Keratinocyte (primary cell): ENCODE measurements around the gene GPR153. TPM values are rescaled to one million over a fixed set of nuclear protein-coding genes. Genes with fewer than 3 reads are reported as not detected.

ENCODE experiments used
- DNase-seq: peaks from one replicate; pipeline ENCODE4 v3.0.0-alpha.2; 2011; ENCODE audit warnings: low read depth, missing footprints, low spot score
- FAIRE-seq: peaks from 2 replicates; lab custom pipeline; 2011; peaks lifted over from hg19 to GRCh38; lab: Jason Lieb, UNC
- H2AFZ ChIP-seq: 2 replicates; pipeline ENCODE4 v1.6.0; 2012; ENCODE audit warnings: low read length, control low read depth, inconsistent platforms; ENCODE audit not compliant: control insufficient read depth
- H3K27ac ChIP-seq: 2 replicates; pipeline ENCODE4 v1.5.1; 2011; ENCODE audit warnings: low read length; ENCODE audit not compliant: control insufficient read depth, insufficient read depth
- H3K27me3 ChIP-seq: 3 replicates; pipeline ENCODE4 v1.6.0; 2011; ENCODE audit warnings: low read length; ENCODE audit not compliant: control insufficient read depth, insufficient read depth; ENCODE audit errors: extremely low read depth
- H3K36me3 ChIP-seq, 2 experiments: 2 replicates in 1 of 2; 3 replicates in 1 of 2; pipeline ENCODE4 v1.5.1; 2011; ENCODE audit warnings: low read length in 2 of 2, mild to moderate bottlenecking in 1 of 2; ENCODE audit not compliant: control insufficient read depth in 2 of 2, insufficient read depth in 2 of 2; ENCODE audit errors: extremely low read depth in 1 of 2
- H3K4me1 ChIP-seq: 3 replicates; pipeline ENCODE4 v1.5.1; 2011; ENCODE audit warnings: low read length; ENCODE audit not compliant: control insufficient read depth, insufficient read depth; ENCODE audit errors: extremely low read depth
- H3K4me2 ChIP-seq: 3 replicates; pipeline ENCODE4 v1.6.0; 2011; ENCODE audit warnings: low read depth, low read length; ENCODE audit not compliant: control insufficient read depth, insufficient read depth; ENCODE audit errors: extremely low read depth
- H3K4me3 ChIP-seq, 3 experiments: fragments of 200-600 bp in 1 of 3; sonication (generic) in 1 of 3; 2 replicates in 2 of 3; 3 replicates in 1 of 3; pipeline ENCODE4 v1.5.1; 2011 to 2016; ENCODE audit warnings: low read length in 3 of 3, mild to moderate bottlenecking in 3 of 3, control low read depth in 2 of 3, inconsistent platforms in 1 of 3, low read depth in 1 of 3, mixed read lengths in 1 of 3, mixed run types in 1 of 3, moderate library complexity in 1 of 3; ENCODE audit not compliant: control insufficient read depth in 2 of 3, insufficient read depth in 2 of 3; ENCODE audit errors: extremely low read depth in 1 of 3
- H3K79me2 ChIP-seq: 2 replicates; pipeline ENCODE4 v1.6.0; 2012; ENCODE audit warnings: low read length; ENCODE audit not compliant: control insufficient read depth, insufficient read depth
- H3K9ac ChIP-seq: 3 replicates; pipeline ENCODE4 v1.6.0; 2011; ENCODE audit warnings: low read length; ENCODE audit not compliant: control insufficient read depth, insufficient read depth; ENCODE audit errors: extremely low read depth
- H3K9me1 ChIP-seq: 3 replicates; pipeline ENCODE4 v1.6.0; 2011; ENCODE audit warnings: low read length; ENCODE audit not compliant: control insufficient read depth, insufficient read depth; ENCODE audit errors: extremely low read depth
- H3K9me3 ChIP-seq: 2 replicates; pipeline ENCODE4 v1.5.1; 2012; ENCODE audit warnings: low read depth, low read length; ENCODE audit not compliant: control insufficient read depth
- H4K20me1 ChIP-seq: 3 replicates; pipeline ENCODE4 v1.6.0; 2011; ENCODE audit warnings: low read length; ENCODE audit not compliant: control insufficient read depth, insufficient read depth; ENCODE audit errors: extremely low read depth
- EZH2 ChIP-seq: IDR thresholded peaks from one replicate; pipeline ENCODE4 v1.6.1; 2012; ENCODE audit warnings: inconsistent platforms, mild to moderate bottlenecking, low read length, moderate library complexity
- dilution Hi-C: fragments of 300-500 bp; cut with MboI; formaldehyde crosslinking; loops from one replicate; pipeline ENCODE4 v1.7.0; 2020; ENCODE audit warnings: low sequenced_read_pairs; ENCODE audit not compliant: extremely low pct_ligation_motif_present
- polyA plus RNA-seq, 5 experiments: library from polyadenylated mRNA; depleted of rRNA in 3 of 5; stranded (reverse) in 3 of 5; stranded (forward) in 1 of 5; unstranded in 1 of 5; fragments of >200 nt; gene quantifications; 1 replicate in 1 of 5; 2 replicates in 3 of 5; 3 replicates in 1 of 5; pipeline versions ENCODE4 v1.2.1 to v1.2.3, GENCODE V29; 2011 to 2012; ENCODE audit warnings: missing spikeins in 2 of 5, low read depth in 1 of 5, low replicate concordance in 1 of 5
- TF ChIP-seq, protein P1 (sequence below), 3 experiments: IDR thresholded peaks in 1 of 3; conservative IDR thresholded peaks in 1 of 3; optimal IDR thresholded peaks in 1 of 3; 2 replicates in 2 of 3; 3 replicates in 1 of 3; pipeline versions ENCODE3 to v1.5.1; 2011; ENCODE audit warnings: low read length in 3 of 3, mild to moderate bottlenecking in 3 of 3, moderate library complexity in 2 of 3, control low read depth in 1 of 3, inconsistent platforms in 1 of 3; ENCODE audit not compliant: insufficient read depth in 2 of 3; ENCODE audit errors: extremely low read depth in 1 of 3

GPR153 gene
- polyA plus RNA-seq, 1 donor (not counting 4 experiments of a cell fraction or from before 2014, with no cell fraction given), result 7.2 TPM

DNA sequence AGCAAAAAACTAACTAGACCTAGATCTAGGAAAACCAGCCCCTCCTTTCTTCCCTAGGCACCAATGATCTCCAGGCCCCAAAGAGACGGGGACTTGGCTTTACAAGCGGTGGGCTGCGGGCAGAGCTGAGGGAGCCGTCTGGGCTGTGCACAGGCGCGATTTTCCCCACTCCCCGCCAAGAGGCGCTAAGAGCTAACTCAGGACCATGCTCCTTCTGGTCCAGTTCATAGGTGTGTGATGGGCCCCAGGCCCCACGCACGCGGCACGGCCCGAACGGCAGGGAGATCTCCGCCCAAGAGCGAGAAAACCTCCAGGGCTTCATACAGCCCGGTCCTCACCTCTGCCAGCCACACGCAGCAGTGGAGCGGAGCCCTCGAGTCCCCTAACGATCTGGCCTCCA is 7.5 kb upstream of the GPR153 start:
- Histone ChIP-seq H3K9me1 (no peaks in the 10 kb centered on the region), H3K4me1 (peaks cover 28% of the 10 kb centered on the region), H3K9me3 (no peaks in the 10 kb centered on the region), H2AFZ (no peak overlapping the region), H3K27ac (no peak overlapping the region), H3K79me2 (no peaks in the 10 kb centered on the region), H3K9ac (no peak overlapping the region), H3K36me3 (peaks cover 15 to 35% of the 10 kb centered on the region in 2 experiments), H4K20me1 (no peaks in the 10 kb centered on the region), H3K4me3 (no peak overlapping the region), H3K27me3 (no peaks in the 10 kb centered on the region), H3K4me2 (no peak overlapping the region)
- FAIRE-seq, result no peak
- DNase-seq, result no peak
- TF ChIP-seq, protein P1, sequence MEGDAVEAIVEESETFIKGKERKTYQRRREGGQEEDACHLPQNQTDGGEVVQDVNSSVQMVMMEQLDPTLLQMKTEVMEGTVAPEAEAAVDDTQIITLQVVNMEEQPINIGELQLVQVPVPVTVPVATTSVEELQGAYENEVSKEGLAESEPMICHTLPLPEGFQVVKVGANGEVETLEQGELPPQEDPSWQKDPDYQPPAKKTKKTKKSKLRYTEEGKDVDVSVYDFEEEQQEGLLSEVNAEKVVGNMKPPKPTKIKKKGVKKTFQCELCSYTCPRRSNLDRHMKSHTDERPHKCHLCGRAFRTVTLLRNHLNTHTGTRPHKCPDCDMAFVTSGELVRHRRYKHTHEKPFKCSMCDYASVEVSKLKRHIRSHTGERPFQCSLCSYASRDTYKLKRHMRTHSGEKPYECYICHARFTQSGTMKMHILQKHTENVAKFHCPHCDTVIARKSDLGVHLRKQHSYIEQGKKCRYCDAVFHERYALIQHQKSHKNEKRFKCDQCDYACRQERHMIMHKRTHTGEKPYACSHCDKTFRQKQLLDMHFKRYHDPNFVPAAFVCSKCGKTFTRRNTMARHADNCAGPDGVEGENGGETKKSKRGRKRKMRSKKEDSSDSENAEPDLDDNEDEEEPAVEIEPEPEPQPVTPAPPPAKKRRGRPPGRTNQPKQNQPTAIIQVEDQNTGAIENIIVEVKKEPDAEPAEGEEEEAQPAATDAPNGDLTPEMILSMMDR (optimal IDR thresholded peaks at IDR 0.05 in 1 of 3, IDR thresholded peaks at IDR 0.05 in 1 of 3, conservative IDR thresholded peaks at IDR 0.05 in 1 of 3; ENCODE audit: extremely low read depth in 1 of 3, insufficient read depth in 2 of 3, low read length in 3 of 3), result no peak
- no peak for TF ChIP-seq EZH2
- dilution Hi-C loops, result no loop called here

DNA sequence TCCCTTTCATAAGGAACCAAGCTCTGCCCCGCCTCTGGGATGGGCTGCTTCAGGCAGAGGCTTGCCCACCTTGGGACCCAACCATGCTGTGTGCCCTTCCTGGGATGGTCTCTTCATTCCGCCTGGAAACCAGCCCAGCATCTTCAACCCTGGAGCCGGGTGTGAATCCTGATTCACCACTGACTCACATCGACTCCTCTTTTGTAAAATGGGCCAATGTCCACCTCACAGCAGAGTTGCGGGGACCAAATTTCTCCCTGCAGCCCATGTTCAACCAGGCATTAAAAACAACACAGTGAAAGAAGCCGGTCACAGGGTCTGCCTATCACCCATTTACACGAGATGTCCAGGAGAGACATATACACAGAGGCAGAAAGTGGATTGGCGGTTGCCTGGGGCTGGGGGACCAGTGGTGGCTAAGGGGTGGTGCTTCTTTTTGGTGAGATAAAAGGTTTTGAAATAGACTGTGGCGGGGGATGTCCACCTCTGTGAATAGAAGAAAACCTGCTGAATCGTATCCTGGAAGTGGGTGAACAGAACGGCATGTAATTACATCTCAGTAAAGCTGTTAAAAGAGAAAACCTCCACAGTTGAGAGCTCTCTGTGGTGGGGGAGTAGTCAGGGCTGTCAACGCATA is 6.9 kb upstream of the GPR153 start:
- H3K4me1 ChIP-seq, result peaks cover 22% of the 10 kb centered on the region
- H3K4me3 ChIP-seq, result no peak overlapping the region
- H3K27ac ChIP-seq, result no peak overlapping the region
- TF ChIP-seq, protein P1 (optimal IDR thresholded peaks at IDR 0.05 in 1 of 3, IDR thresholded peaks at IDR 0.05 in 1 of 3, conservative IDR thresholded peaks at IDR 0.05 in 1 of 3; ENCODE audit: extremely low read depth in 1 of 3, insufficient read depth in 2 of 3, low read length in 3 of 3), result no peak
- no peak for TF ChIP-seq EZH2
- no peaks in the 10 kb centered on the region for H3K9me1 ChIP-seq
- peak overlapping the region; percentile 55 for H3K4me2 ChIP-seq
- H2AFZ ChIP-seq, result no peak overlapping the region
- no peaks in the 10 kb centered on the region for H3K9me3 ChIP-seq
- H4K20me1 ChIP-seq, result no peaks in the 10 kb centered on the region
- H3K79me2 ChIP-seq, result no peaks in the 10 kb centered on the region
- DNase-seq (peak; percentile 33), FAIRE-seq (peak; percentile 81)
- H3K36me3 ChIP-seq, result peaks cover 11 to 31% of the 10 kb centered on the region in 2 experiments
- H3K9ac ChIP-seq, result no peak overlapping the region
- no peaks in the 10 kb centered on the region for H3K27me3 ChIP-seq
- dilution Hi-C loops, result no loop called here
